Measurements from ENCODE around the gene KCNN3.

DNA sequence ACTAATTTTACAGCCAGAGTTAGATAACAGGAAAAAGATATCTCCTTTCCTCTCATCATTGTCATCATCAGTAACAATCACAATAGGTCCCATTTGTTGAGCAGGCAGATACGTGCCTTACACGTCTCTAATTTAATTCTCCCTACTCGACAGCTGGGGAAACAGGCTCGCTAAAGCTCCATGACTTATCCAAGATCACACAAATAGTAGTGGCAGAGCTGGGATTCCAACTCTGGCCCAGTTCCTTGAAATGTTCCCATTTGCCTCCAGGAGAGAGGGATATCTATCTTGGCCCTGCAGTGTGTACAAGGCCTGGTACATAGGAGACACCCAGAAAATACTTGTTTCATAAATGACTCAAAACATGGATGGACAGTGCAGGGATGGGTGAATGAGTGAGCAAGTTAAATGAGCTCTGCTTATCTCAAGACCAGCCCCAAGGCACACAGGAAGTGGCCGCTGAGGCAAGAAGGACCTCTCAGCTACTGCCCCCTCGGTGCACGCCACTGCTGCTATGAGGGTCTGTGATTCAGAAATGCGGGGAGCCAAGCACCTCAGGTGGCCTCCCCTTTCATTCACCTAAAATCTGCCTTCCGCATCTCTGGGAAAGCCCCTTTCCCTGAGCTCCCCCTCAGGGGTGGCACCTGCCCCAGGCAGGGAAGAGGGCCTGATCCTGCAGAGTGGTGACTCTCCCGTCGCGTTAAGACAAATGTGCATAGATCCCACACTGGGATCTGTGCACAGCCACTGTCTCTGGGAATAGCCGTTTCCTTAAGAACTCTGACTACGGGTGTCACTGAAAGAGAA lies 3.6 kb downstream of the KCNN3 start:
- TF ChIP-seq, protein P1, sequence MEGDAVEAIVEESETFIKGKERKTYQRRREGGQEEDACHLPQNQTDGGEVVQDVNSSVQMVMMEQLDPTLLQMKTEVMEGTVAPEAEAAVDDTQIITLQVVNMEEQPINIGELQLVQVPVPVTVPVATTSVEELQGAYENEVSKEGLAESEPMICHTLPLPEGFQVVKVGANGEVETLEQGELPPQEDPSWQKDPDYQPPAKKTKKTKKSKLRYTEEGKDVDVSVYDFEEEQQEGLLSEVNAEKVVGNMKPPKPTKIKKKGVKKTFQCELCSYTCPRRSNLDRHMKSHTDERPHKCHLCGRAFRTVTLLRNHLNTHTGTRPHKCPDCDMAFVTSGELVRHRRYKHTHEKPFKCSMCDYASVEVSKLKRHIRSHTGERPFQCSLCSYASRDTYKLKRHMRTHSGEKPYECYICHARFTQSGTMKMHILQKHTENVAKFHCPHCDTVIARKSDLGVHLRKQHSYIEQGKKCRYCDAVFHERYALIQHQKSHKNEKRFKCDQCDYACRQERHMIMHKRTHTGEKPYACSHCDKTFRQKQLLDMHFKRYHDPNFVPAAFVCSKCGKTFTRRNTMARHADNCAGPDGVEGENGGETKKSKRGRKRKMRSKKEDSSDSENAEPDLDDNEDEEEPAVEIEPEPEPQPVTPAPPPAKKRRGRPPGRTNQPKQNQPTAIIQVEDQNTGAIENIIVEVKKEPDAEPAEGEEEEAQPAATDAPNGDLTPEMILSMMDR (IDR thresholded peaks at IDR 0.05 in 4 of 5, conservative IDR thresholded peaks at IDR 0.05 in 1 of 5) = no peak
- no peak for TF ChIP-seq POLR2A (IDR thresholded peaks at IDR 0.05)
